Measurements from ENCODE around the gene ARHGAP10.
"Not testable (repeated sequence)": the region's sequence is repeated elsewhere in the genome, so short reads cannot be mapped to it uniquely, and the experiment has no call there.

The ARHGAP10 gene

GRCh38 chr4:148068065-148068911 lies 336.4 kb downstream of the ARHGAP10 start:
- DNase-seq (ENCODE audit: low read depth), result no peak

- no peak for DNase-seq (ENCODE audit: low read depth)
Measured at GRCh38 chr4:148069086-148069894, 337.4 kb downstream of the ARHGAP10 start.

GRCh38 chr4:148069895-148070178 lies 337.9 kb downstream of the ARHGAP10 start:
- DNase-seq (ENCODE audit: low read depth), result no peak

GRCh38 chr4:148071009-148071408 lies 339.1 kb downstream of the ARHGAP10 start:
- DNase-seq (ENCODE audit: low read depth), result no peak

- DNase-seq (ENCODE audit: low read depth), result no peak
Measured at GRCh38 chr4:148072789-148073188, 340.9 kb downstream of the ARHGAP10 start.

- DNase-seq (ENCODE audit: low read depth), result no peak
Measured at GRCh38 chr4:148073349-148073748, 341.5 kb downstream of the ARHGAP10 start.

GRCh38 chr4:148074462-148074861 lies 342.6 kb downstream of the ARHGAP10 start:
- no peak for DNase-seq (ENCODE audit: low read depth)

- no peak for DNase-seq (ENCODE audit: low read depth)
Measured at GRCh38 chr4:148075438-148075837, 343.6 kb downstream of the ARHGAP10 start.

- no peak for DNase-seq (ENCODE audit: low read depth)
Measured at GRCh38 chr4:148076964-148077363, 345.1 kb downstream of the ARHGAP10 start.

GRCh38 chr4:148077581-148077980 lies 345.7 kb downstream of the ARHGAP10 start:
- DNase-seq (ENCODE audit: low read depth), result no peak

GRCh38 chr4:148078061-148078460 lies 346.2 kb downstream of the ARHGAP10 start:
- no peak for DNase-seq (ENCODE audit: low read depth)

- no peak for DNase-seq (ENCODE audit: low read depth)
Measured at GRCh38 chr4:148079961-148080360, 348.1 kb downstream of the ARHGAP10 start.

- DNase-seq (ENCODE audit: low read depth), result no peak
Measured at GRCh38 chr4:148081267-148081666, 349.4 kb downstream of the ARHGAP10 start.

- no peak for DNase-seq (ENCODE audit: low read depth)
Measured at GRCh38 chr4:148081745-148082144, 349.9 kb downstream of the ARHGAP10 start.

GRCh38 chr4:148083073-148083472 lies 351.2 kb downstream of the ARHGAP10 start:
- DNase-seq (ENCODE audit: low read depth), result not testable (repeated sequence)

- no peak for DNase-seq (ENCODE audit: low read depth)
Measured at GRCh38 chr4:148089624-148090023, 357.7 kb downstream of the ARHGAP10 start.

- no peak for DNase-seq (ENCODE audit: low read depth)
Measured at GRCh38 chr4:148090029-148090428, 358.1 kb downstream of the ARHGAP10 start.

- DNase-seq (ENCODE audit: low read depth), result no peak
Measured at GRCh38 chr4:148090503-148091476, 358.9 kb downstream of the ARHGAP10 start.

- DNase-seq (ENCODE audit: low read depth), result no peak
Measured at GRCh38 chr4:148091896-148092295, 360.0 kb downstream of the ARHGAP10 start.

- DNase-seq (ENCODE audit: low read depth), result no peak
Measured at GRCh38 chr4:148092316-148093014, 360.6 kb downstream of the ARHGAP10 start.

- DNase-seq (ENCODE audit: low read depth), result no peak
Measured at GRCh38 chr4:148093065-148093464, 361.2 kb downstream of the ARHGAP10 start.

- no peak for DNase-seq (ENCODE audit: low read depth)
Measured at GRCh38 chr4:148094149-148094548, 362.3 kb downstream of the ARHGAP10 start.

All from stimulated activated CD8-positive, alpha-beta memory T cell treated with anti-CD3 and anti-CD28 coated beads, Interleukin-7, amount 100 ng/mL, for 24 hours (primary cell).